ENCODE results near the gene IKBKG. TPM values are rescaled to one million over a fixed set of nuclear protein-coding genes. Genes with fewer than 3 reads are reported as not detected.

IKBKG gene
- total and polyA plus RNA-seq, 2 of the 4 experiments (the other 2 are of a cell fraction), result 16.5 to 38.2 TPM

- Histone ChIP-seq H2BK120ac (ENCODE audit: low read depth, low read length) (no peak overlapping the region), H2BK20ac (ENCODE audit: low read depth, low read length) (no peak overlapping the region), H2BK15ac (ENCODE audit: low read depth, low read length) (no peak overlapping the region), H4K20me1 (ENCODE audit: insufficient read depth, low read length) (peaks cover 12% of the 10 kb centered on the region), H4K8ac (ENCODE audit: low read depth in 2 of 2, low read length in 2 of 2) (no peak overlapping the region), H2AFZ (replicated peaks; ENCODE audit: low read length, poor library complexity) (no peak overlapping the region), H3K56ac (ENCODE audit: extremely low read depth, insufficient read depth, low read length) (no peak overlapping the region), H3K36me3 (ENCODE audit: control insufficient read depth, insufficient read depth, low read length) (peaks cover 50% of the 10 kb centered on the region), H2BK5ac (ENCODE audit: low read depth, low read length, poor library complexity, severe bottlenecking) (no peak overlapping the region), H3K4me1 (ENCODE audit: control insufficient read depth, insufficient read depth, low read length) (peaks cover 6% of the 10 kb centered on the region; the same call in 1 of the 2 replicates), H3K27me3 (ENCODE audit: control insufficient read depth, insufficient read depth, low read length) (no peaks in the 10 kb centered on the region), H3K23ac (ENCODE audit: low read depth, low read length) (no peak overlapping the region), H2AK9ac (replicated peaks; ENCODE audit: low read depth, low read length, poor library complexity) (no peak overlapping the region), H3K9ac (ENCODE audit: low read depth, low read length) (no peak overlapping the region), H3K4me3 (ENCODE audit: insufficient read depth, low read depth, low read length) (no peak overlapping the region), H4K91ac (ENCODE audit: insufficient read depth, low read depth, low read length) (no peak overlapping the region), H3K18ac (ENCODE audit: low read depth, low read length) (no peak overlapping the region), H3K14ac (replicated peaks; ENCODE audit: low read depth, low read length) (no peak overlapping the region), H3K9me1 (ENCODE audit: insufficient read depth, low read length) (0 out of 2 replicates have a peak, but pooled peaks cover 2% of the 10 kb centered on the region), H4K5ac (ENCODE audit: low read depth, low read length) (no peak overlapping the region), H3K4me2 (ENCODE audit: low read depth, low read length) (no peak overlapping the region), H3K27ac (ENCODE audit: insufficient read depth, low read length) (no peak overlapping the region), H3K4ac (ENCODE audit: low read depth, low read length) (no peak overlapping the region), H3K79me1 (ENCODE audit: low read depth in 1 of 2, low read length in 2 of 2) (peaks cover 0 to 16% of the 10 kb centered on the region in 2 experiments; a peak in 2 of 4 replicates), H2AK5ac (ENCODE audit: low read depth, low read length) (no peak overlapping the region), H3K9me3 (ENCODE audit: control insufficient read depth, insufficient read depth, low read length) (no peaks in the 10 kb centered on the region)
- ChIA-PET CTCF (no interaction called here), POLR2A (ENCODE audit: unreplicated experiment) (no interaction called here)
- in situ Hi-C loops (cut with MboI; ENCODE audit: low sequenced_read_pairs), result loop anchor here (25.0 kb wide), 1 partner anchor 1570 kb away; no protein-coding TSS in a partner anchor
- WGBS, 2 experiments (ENCODE audit: extremely low coverage in 2 of 2, insufficient read length in 1 of 2), result 87% methylated on average over 19 of the region's 23 CpGs; no CpG with 5 or more reads in 1 of the 2 experiments
- intact Hi-C loops (cut with micrococcal nuclease), result loop anchor here (5.0 kb wide), 2 partner anchors 120 to 160 kb away; partner anchors contain the start of genes FLNA and TAFAZZIN
- dilution Hi-C loops (cut with HindIII; ENCODE audit: low sequenced_read_pairs, unreplicated experiment), result no loop called here
- no peak for ATAC-seq (ENCODE audit: low read depth)
- no TSS peak for BruUV-seq (replicated peaks)
- TF ChIP-seq MAZ (IDR thresholded peaks at IDR 0.05; ENCODE audit: borderline replicate concordance, low read depth, low read length) (no peak), NFE2L2 (IDR thresholded peaks at IDR 0.05; ENCODE audit: low read depth, low read length) (no peak), CTCF (conservative IDR thresholded peaks at IDR 0.05; ENCODE audit: low read depth, low read length) (no peak), CEBPB (IDR thresholded peaks at IDR 0.05; ENCODE audit: low read depth, low read length) (no peak), SMC3 (IDR thresholded peaks at IDR 0.05; ENCODE audit: low read depth, low read length) (no peak), RFX5 (IDR thresholded peaks at IDR 0.05; ENCODE audit: low read depth, low read length) (no peak), ELK1 (IDR thresholded peaks at IDR 0.05; ENCODE audit: borderline replicate concordance, low read depth, low read length) (no peak)
- DNase-seq, result no peak
Measured at GRCh38 chrX:154532690-154533089, 14.7 kb upstream of the IKBKG start.
